ENCODE measurements around the gene FPGS. TPM values are rescaled to one million over a fixed set of nuclear protein-coding genes. Genes with fewer than 3 reads are reported as not detected.

FPGS gene
- total RNA-seq, 1 donor: 98.1 TPM

- TF ChIP-seq, protein P1, sequence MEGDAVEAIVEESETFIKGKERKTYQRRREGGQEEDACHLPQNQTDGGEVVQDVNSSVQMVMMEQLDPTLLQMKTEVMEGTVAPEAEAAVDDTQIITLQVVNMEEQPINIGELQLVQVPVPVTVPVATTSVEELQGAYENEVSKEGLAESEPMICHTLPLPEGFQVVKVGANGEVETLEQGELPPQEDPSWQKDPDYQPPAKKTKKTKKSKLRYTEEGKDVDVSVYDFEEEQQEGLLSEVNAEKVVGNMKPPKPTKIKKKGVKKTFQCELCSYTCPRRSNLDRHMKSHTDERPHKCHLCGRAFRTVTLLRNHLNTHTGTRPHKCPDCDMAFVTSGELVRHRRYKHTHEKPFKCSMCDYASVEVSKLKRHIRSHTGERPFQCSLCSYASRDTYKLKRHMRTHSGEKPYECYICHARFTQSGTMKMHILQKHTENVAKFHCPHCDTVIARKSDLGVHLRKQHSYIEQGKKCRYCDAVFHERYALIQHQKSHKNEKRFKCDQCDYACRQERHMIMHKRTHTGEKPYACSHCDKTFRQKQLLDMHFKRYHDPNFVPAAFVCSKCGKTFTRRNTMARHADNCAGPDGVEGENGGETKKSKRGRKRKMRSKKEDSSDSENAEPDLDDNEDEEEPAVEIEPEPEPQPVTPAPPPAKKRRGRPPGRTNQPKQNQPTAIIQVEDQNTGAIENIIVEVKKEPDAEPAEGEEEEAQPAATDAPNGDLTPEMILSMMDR (IDR thresholded peaks at IDR 0.05; ENCODE audit: extremely low read depth, low read depth, low read length): no peak
- H4K20me1 ChIP-seq (ENCODE audit: insufficient read depth, low read length): no peaks in the 10 kb centered on the region
- no peaks in the 10 kb centered on the region for H3K9me3 ChIP-seq (ENCODE audit: low read depth, low read length)
- no peak overlapping the region for H3K27ac ChIP-seq (ENCODE audit: low read depth, low read length)
- H3K79me2 ChIP-seq (ENCODE audit: insufficient read depth, low read length): no peaks in the 10 kb centered on the region
- H2AFZ ChIP-seq (ENCODE audit: low read length): no peak overlapping the region
- no peaks in the 10 kb centered on the region for H3K4me1 ChIP-seq (ENCODE audit: insufficient read depth, low read length)
- H3K27me3 ChIP-seq (ENCODE audit: insufficient read depth, low read length): peaks cover 3% of the 10 kb centered on the region
- H3K4me2 ChIP-seq (ENCODE audit: insufficient read depth, low read length): no peak overlapping the region
- no peak overlapping the region for H3K4me3 ChIP-seq (ENCODE audit: insufficient read depth, low read length)
- H3K36me3 ChIP-seq (ENCODE audit: insufficient read depth, low read length): no peaks in the 10 kb centered on the region
- DNase-seq (ENCODE audit: insufficient read length, low spot score, missing footprints): no peak
These were observed 25.2 kb upstream of the FPGS start for GRCh38 chr9:127777368-127777980.

DNA sequence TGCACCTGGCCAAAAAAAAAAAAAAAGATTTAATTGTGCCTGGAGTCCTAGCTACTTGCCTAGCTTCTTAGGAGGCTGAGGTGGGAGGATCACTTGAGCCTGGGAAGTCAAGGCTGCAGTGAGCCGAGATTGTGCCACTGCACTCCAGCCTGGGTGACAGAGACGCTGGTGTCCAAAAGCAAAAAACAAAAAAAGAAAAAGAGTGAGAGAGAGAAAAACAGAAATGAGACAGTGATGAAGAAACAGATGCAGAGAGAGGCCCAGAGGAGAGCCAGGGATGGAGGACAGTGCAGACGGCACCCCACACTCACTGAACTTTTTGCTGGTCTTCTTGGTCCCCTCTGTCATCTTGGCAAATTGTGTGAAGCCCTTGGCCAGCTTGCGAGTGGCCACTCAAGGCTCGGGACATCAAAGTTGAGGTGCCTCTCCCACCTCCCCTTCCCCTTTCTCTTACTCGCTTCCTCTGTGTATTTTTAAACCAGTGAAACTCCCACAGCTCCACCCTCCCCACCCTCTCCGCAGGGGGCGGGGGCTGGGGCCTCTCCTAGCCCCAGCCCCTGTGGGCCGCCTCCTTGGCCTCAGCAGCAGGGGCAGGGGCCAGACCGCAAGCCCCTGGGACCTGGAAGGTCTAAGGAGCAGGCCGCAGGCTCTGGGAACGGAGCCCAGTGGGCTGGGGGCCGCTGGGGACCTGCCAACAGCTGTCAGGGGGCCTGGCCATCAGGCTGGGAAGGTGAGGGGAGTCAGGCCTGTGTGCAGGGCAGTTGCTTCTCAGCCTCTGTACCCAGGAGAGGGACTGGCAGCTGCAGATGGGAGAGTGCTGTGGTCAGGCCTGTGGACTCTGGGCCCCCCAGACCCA lies 24.2 kb upstream of the FPGS start, which contains the start of gene SH2D3C:
TSS of gene SH2D3C (minus strand) at position 387 of the 856 bp plus-strand sequence. CDS start at position 348, 39 bp downstream.
- no peak within 1 kb of the TSS for H3K27ac ChIP-seq (ENCODE audit: low read depth, low read length)

GRCh38 chr9:127779136-127779981 lies 23.3 kb upstream of the FPGS start:
- no peaks in the 10 kb centered on the region for H3K4me1 ChIP-seq (ENCODE audit: insufficient read depth, low read length)
- no peak overlapping the region for H3K27ac ChIP-seq (ENCODE audit: low read depth, low read length)
- TF ChIP-seq, protein P1 (IDR thresholded peaks at IDR 0.05; ENCODE audit: extremely low read depth, low read depth, low read length): no peak

More for the DNA sequence above, 24.2 kb upstream of the FPGS start, which contains the start of gene SH2D3C:
- no peak within 1 kb of the TSS for H3K4me2 ChIP-seq (ENCODE audit: insufficient read depth, low read length)
- no peak for DNase-seq (ENCODE audit: insufficient read length, low spot score, missing footprints)
- H4K20me1 ChIP-seq (ENCODE audit: insufficient read depth, low read length): no peaks in the 10 kb centered on the region
- no peaks in the 10 kb centered on the region for H3K27me3 ChIP-seq (ENCODE audit: insufficient read depth, low read length)
- H3K9me3 ChIP-seq (ENCODE audit: low read depth, low read length): no peaks in the 10 kb centered on the region
- no peak within 1 kb of the TSS for H2AFZ ChIP-seq (ENCODE audit: low read length)
- TF ChIP-seq, protein P1 (IDR thresholded peaks at IDR 0.05; ENCODE audit: extremely low read depth, low read depth, low read length): no peak
- no peak within 1 kb of the TSS for H3K4me3 ChIP-seq (ENCODE audit: insufficient read depth, low read length)
- H3K4me1 ChIP-seq (ENCODE audit: insufficient read depth, low read length): no peaks in the 10 kb centered on the region
- H3K36me3 ChIP-seq (ENCODE audit: insufficient read depth, low read length): no peaks in the 10 kb centered on the region
- no peaks in the 10 kb centered on the region for H3K79me2 ChIP-seq (ENCODE audit: insufficient read depth, low read length)

More at GRCh38 chr9:127779136-127779981, 23.3 kb upstream of the FPGS start:
- Histone ChIP-seq H3K9me3 (ENCODE audit: low read depth, low read length) (no peaks in the 10 kb centered on the region), H3K36me3 (ENCODE audit: insufficient read depth, low read length) (no peaks in the 10 kb centered on the region), H2AFZ (ENCODE audit: low read length) (no peak overlapping the region), H3K79me2 (ENCODE audit: insufficient read depth, low read length) (no peaks in the 10 kb centered on the region), H3K4me2 (ENCODE audit: insufficient read depth, low read length) (no peak overlapping the region), H3K27me3 (ENCODE audit: insufficient read depth, low read length) (no peaks in the 10 kb centered on the region), H3K4me3 (ENCODE audit: insufficient read depth, low read length) (no peak overlapping the region), H4K20me1 (ENCODE audit: insufficient read depth, low read length) (no peaks in the 10 kb centered on the region)
- DNase-seq (ENCODE audit: insufficient read length, low spot score, missing footprints): peak; percentile 81

Data from osteoblast (primary cell).